ENCODE results near the gene TIGD3. TPM values are rescaled to one million over a fixed set of nuclear protein-coding genes. Genes with fewer than 3 reads are reported as not detected.

Gene TIGD3
- total and polyA plus RNA-seq, 12 donors = 0.11 to 0.87 (median 0.33) TPM; not detected in 2

DNA sequence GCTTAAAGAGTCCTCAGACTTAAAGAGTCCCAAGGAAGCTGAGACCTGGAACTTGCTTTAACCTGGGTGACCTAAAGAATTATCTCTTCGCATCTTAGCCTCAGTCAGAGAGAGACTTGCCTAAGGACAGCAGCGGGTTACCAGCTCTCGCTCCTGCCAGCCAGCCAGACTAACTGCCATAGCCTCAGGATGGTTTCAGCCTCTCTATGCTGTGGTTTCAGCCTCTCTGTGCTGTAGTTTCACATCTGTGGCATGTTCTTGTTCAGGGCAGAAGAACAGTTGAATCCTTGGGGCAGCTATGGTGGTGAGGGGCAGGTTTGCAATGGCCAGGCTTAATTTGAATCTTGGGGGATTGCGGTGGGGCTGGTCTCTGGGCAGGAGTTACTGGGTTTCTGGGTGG, 34.2 kb downstream of the TIGD3 start:
- ATAC-seq (no peak), DNase-seq (no peak)
- H3K9me3 ChIP-seq = no peaks in the 10 kb centered on the region
- H3K36me3 ChIP-seq = peaks cover 0 to 50% (median 4%) of the 10 kb centered on the region in 9 donors
- peak overlapping the region in 2 of 10 donors; percentile 11 to 97 for H3K4me3 ChIP-seq
- H3K4me1 ChIP-seq = peaks cover 21 to 91% (median 71%) of the 10 kb centered on the region in 9 donors
- TF ChIP-seq, protein P1, sequence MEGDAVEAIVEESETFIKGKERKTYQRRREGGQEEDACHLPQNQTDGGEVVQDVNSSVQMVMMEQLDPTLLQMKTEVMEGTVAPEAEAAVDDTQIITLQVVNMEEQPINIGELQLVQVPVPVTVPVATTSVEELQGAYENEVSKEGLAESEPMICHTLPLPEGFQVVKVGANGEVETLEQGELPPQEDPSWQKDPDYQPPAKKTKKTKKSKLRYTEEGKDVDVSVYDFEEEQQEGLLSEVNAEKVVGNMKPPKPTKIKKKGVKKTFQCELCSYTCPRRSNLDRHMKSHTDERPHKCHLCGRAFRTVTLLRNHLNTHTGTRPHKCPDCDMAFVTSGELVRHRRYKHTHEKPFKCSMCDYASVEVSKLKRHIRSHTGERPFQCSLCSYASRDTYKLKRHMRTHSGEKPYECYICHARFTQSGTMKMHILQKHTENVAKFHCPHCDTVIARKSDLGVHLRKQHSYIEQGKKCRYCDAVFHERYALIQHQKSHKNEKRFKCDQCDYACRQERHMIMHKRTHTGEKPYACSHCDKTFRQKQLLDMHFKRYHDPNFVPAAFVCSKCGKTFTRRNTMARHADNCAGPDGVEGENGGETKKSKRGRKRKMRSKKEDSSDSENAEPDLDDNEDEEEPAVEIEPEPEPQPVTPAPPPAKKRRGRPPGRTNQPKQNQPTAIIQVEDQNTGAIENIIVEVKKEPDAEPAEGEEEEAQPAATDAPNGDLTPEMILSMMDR (IDR thresholded peaks at IDR 0.05) = no peak
- 94 to 98% methylated on average over 4 of the region's 4 CpGs for WGBS, 2 donors
- H3K27me3 ChIP-seq = no peaks in the 10 kb centered on the region
- intact Hi-C loops (cut with DNase I) = no loop called here
- peak overlapping the region in 7 of 10 donors; percentile 28 to 98 (median 87) for H3K27ac ChIP-seq

DNA sequence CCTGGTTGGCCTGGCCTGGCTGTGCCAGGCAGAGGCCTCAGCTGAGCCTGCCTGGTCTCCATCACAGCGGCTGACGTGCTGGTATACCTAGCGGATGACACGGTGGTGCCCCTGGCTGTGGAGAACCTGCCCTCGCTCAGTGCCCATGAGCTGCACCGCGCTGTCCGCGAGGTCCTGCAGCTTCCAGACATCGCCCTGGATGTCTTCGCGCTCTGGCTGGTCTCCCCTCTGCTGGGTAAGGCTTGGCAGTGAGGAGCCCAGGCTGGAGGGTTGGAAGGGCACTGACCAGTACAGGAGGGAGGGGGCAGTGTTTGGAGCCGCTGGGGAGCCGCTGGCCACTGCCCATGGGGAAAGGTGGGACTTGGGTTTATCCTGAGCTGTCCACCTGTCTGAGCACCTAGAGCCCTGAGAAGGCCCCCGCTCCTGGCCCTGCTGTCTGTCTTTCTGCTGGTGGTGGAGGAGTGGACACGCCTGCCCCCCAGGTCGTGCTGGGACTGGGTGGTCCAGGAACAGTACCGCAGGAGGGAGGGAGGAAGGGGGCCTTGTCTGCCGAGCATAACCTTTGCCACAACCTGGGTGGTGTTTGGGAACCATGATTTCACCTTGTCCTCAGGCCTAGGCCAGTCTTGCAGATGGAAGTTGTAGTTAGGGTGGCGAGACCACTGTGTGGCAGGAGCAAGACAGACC, 34.9 kb downstream of the TIGD3 start:
- Histone ChIP-seq H3K27ac (peak overlapping the region in 9 of 10 donors; percentile 18 to 98 (median 87)), H3K9me3 (no peaks in the 10 kb centered on the region), H3K4me1 (peaks cover 21 to 84% (median 71%) of the 10 kb centered on the region in 9 donors), H3K36me3 (peaks cover 0 to 57% (median 7%) of the 10 kb centered on the region in 9 donors), H3K4me3 (peak overlapping the region in 3 of 10 donors; percentile 1 to 22 (median 11)), H3K27me3 (no peaks in the 10 kb centered on the region)
- TF ChIP-seq, protein P1 (IDR thresholded peaks at IDR 0.05) = no peak
- intact Hi-C loops (cut with DNase I) = no loop called here
- no peak for DNase-seq
- 90 to 91% methylated on average over 20 of the region's 20 CpGs for WGBS, 2 donors
- ATAC-seq = no peak

DNA sequence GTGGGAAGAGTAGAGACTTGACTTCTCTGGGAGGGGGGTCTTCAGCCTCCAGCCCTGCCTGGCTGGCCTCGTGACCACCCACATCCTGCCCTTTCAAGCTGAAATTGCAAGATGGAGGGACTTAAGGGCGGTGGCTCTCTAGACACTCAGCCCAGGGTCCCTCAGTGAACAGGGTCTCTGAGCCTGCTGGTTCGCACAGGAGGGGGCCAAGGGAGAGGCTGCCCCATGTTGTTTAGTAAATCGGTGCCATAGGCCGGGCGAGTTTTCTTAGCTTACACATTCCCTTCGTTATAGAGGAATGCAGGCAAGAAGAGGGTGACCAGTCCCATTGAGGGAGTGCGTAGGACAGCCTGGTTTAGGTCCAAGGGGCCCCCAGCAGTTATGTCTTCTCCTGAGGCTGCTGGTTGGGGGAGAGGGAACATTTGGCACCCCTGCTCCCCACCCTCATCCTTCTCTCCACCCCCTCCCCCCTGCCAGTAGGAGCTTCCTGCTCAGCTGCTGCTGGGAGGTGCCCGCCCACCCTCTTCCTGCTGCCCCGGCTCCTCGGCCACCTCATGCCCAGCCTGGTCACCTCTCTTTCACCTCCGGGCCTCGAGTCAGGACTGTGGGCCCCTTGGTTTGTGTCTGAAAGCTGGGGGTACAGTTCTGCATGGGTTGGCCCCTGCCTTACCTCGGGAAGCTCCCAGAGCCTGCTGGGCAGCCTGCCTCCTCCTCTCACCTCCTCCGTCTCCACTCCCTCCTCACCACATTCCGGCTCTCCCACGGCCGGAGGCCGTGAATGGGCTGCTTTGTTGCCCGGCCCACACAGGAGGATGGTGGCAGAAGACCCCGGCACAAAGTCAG, 35.8 kb downstream of the TIGD3 start:
- Histone ChIP-seq H3K4me3 (peak overlapping the region in 8 of 10 donors; percentile 2 to 35 (median 22)), H3K27me3 (no peaks in the 10 kb centered on the region), H3K27ac (peak overlapping the region; percentile 46 to 98 (median 86)), H3K4me1 (peaks cover 21 to 76% (median 63%) of the 10 kb centered on the region in 9 donors), H3K9me3 (no peaks in the 10 kb centered on the region), H3K36me3 (peaks cover 0 to 66% (median 14%) of the 10 kb centered on the region in 9 donors)
- TF ChIP-seq, protein P1 (IDR thresholded peaks at IDR 0.05) = no peak
- intact Hi-C loops (cut with DNase I) = no loop called here
- no peak for DNase-seq
- WGBS, 2 donors = 50 to 54% methylated on average over 21 of the region's 21 CpGs
- peak in 6 of 8 donors; percentile 3 to 30 (median 13) for ATAC-seq

DNA sequence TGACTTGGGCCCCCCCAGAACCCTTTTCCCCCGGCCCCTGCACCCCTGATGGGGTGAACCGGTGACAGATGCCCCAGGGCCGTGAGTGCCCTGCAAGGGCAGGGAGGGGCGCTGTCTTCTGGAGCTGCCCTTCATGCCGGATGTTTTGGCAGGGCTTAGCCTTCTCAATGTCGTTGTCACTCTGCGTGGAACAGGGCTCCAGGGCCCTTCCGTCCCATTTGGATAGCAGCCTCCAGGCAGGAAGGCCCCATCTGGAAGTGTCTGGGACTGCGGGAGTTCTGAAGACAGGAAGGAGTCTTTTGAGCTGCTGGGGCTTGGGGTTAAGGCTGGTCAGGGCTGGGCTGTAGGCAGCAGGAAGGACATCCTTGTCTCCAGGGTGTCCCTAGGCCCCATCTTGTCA, 36.4 kb downstream of the TIGD3 start:
- Histone ChIP-seq H3K9me3 (no peaks in the 10 kb centered on the region), H3K27ac (peak overlapping the region; percentile 46 to 98 (median 86)), H3K36me3 (peaks cover 0 to 73% (median 20%) of the 10 kb centered on the region in 9 donors), H3K27me3 (no peaks in the 10 kb centered on the region), H3K4me3 (peak overlapping the region in 8 of 10 donors; percentile 2 to 35 (median 22)), H3K4me1 (peaks cover 20 to 69% (median 61%) of the 10 kb centered on the region in 9 donors)
- 18 to 37% methylated on average over 9 of the region's 9 CpGs for WGBS, 2 donors
- ATAC-seq = peak; percentile 20 to 72 (median 44)
- intact Hi-C loops (cut with DNase I) = no loop called here
- peak; percentile 53 to 59 for DNase-seq
- TF ChIP-seq, protein P1 (IDR thresholded peaks at IDR 0.05) = peak in 3 of 9 donors; percentile 14 to 21 (median 20)
